Endothelial cell of hepatic sinusoid (primary cell): ENCODE measurements around the gene INSIG2.
"Not testable (repeated sequence)": the region's sequence is repeated elsewhere in the genome, so short reads cannot be mapped to it uniquely, and the experiment has no call there.

ENCODE experiments used
- in situ Hi-C: cut with HindIII; loops from 2 replicates; pipeline ENCODE4 v1.10.0; 2017; ENCODE audit warnings: low sequenced_read_pairs

INSIG2 gene

GRCh38 chr2:118058951-118059350, 29.3 kb upstream of the INSIG2 start:
- in situ Hi-C loops, result no loop called here

GRCh38 chr2:118059919-118060478, 28.3 kb upstream of the INSIG2 start:
- in situ Hi-C loops, result loop anchor here (5.0 kb wide), 1 partner anchor 37 kb away; no protein-coding TSS in a partner anchor

GRCh38 chr2:118061135-118061955, 26.9 kb upstream of the INSIG2 start:
- in situ Hi-C loops, result loop anchor here (5.0 kb wide), 1 partner anchor 36 kb away; no protein-coding TSS in a partner anchor

GRCh38 chr2:118062048-118062447, 26.2 kb upstream of the INSIG2 start:
- in situ Hi-C loops, result loop anchor here (5.0 kb wide), 1 partner anchor 35 kb away; no protein-coding TSS in a partner anchor

- in situ Hi-C loops, result loop anchor here (5.0 kb wide), 1 partner anchor 35 kb away; no protein-coding TSS in a partner anchor
Observed at GRCh38 chr2:118062669-118063068, 25.6 kb upstream of the INSIG2 start.

- in situ Hi-C loops, result no loop called here
Observed at GRCh38 chr2:118065015-118065706, 23.1 kb upstream of the INSIG2 start.

- in situ Hi-C loops, result no loop called here
Observed at GRCh38 chr2:118065921-118066511, 22.3 kb upstream of the INSIG2 start.

- in situ Hi-C loops, result no loop called here
Observed at GRCh38 chr2:118077636-118078247, 10.5 kb upstream of the INSIG2 start.

GRCh38 chr2:118078734-118079133, 9.5 kb upstream of the INSIG2 start:
- in situ Hi-C loops, result no loop called here

GRCh38 chr2:118084491-118085089, 3.7 kb upstream of the INSIG2 start:
- in situ Hi-C loops, result no loop called here

- in situ Hi-C loops, result no loop called here
Observed at GRCh38 chr2:118085173-118086023, 2.9 kb upstream of the INSIG2 start.

- in situ Hi-C loops, result no loop called here
Observed at GRCh38 chr2:118086024-118086633, 2.1 kb upstream of the INSIG2 start.

GRCh38 chr2:118089139-118089800, 999 bp downstream of the INSIG2 start:
- in situ Hi-C loops, result no loop called here

GRCh38 chr2:118090387-118091139, 2.3 kb downstream of the INSIG2 start:
- in situ Hi-C loops, result no loop called here

- in situ Hi-C loops, result no loop called here
Observed at GRCh38 chr2:118091140-118091478, 2.8 kb downstream of the INSIG2 start.

GRCh38 chr2:118091631-118092030, 3.4 kb downstream of the INSIG2 start:
- in situ Hi-C loops, result no loop called here

- in situ Hi-C loops, result not testable (repeated sequence)
Observed at GRCh38 chr2:118094102-118094501, 5.8 kb downstream of the INSIG2 start.

- in situ Hi-C loops, result no loop called here
Observed at GRCh38 chr2:118094503-118094902, 6.2 kb downstream of the INSIG2 start.
